ENCODE results near the gene ADRB2. TPM values are rescaled to one million over a fixed set of nuclear protein-coding genes. Genes with fewer than 3 reads are reported as not detected.
A peak's percentile ranks its signal among the peaks of the same experiment; 100 is the strongest.

Gene ADRB2
- 0.20 and 0.26 TPM in 2 replicates for total RNA-seq (2014; rRNA removed; shearing (Covaris generic); ENCODE audit: low replicate concordance)

DNA sequence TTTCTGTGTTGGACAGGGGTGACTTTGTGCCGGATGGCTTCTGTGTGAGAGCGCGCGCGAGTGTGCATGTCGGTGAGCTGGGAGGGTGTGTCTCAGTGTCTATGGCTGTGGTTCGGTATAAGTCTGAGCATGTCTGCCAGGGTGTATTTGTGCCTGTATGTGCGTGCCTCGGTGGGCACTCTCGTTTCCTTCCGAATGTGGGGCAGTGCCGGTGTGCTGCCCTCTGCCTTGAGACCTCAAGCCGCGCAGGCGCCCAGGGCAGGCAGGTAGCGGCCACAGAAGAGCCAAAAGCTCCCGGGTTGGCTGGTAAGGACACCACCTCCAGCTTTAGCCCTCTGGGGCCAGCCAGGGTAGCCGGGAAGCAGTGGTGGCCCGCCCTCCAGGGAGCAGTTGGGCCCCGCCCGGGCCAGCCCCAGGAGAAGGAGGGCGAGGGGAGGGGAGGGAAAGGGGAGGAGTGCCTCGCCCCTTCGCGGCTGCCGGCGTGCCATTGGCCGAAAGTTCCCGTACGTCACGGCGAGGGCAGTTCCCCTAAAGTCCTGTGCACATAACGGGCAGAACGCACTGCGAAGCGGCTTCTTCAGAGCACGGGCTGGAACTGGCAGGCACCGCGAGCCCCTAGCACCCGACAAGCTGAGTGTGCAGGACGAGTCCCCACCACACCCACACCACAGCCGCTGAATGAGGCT lies at the start of gene ADRB2:
TSS of gene ADRB2 (plus strand) at position 559 of the 686 bp plus-strand sequence. CDS start 221 bp downstream, outside the sequence.
- DNase-seq (ENCODE audit: low read depth): peak; percentile 96
- in situ Hi-C loops (cut with HindIII; ENCODE audit: low pct_unique_long_range_greater_than_20kb, low sequenced_read_pairs): no loop called here

- in situ Hi-C loops (cut with HindIII; ENCODE audit: low pct_unique_long_range_greater_than_20kb, low sequenced_read_pairs): no loop called here
- peak; percentile 7 for DNase-seq (ENCODE audit: low read depth)
Measured at GRCh38 chr5:148776780-148777179, 49.6 kb upstream of the ADRB2 start.

DNA sequence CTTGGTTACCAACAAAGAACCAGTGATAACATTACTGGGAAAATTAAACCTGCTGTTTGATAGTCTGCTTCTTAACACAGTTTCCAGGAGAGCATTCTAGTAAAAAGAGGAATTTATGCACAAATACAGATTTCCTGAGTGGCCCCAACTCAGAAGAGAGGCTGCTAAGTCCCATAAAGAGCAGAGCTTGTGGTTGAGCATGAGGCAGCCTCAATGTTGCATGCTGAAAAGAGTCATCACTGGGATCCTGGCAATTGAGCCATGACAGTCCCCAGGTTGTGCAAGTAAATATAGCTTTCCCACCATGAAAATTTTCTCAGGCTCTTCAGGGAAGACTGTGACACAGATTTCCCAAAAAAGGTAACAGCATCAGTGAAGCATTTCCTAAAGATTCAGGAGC lies 47.5 kb upstream of the ADRB2 start:
- in situ Hi-C loops (cut with HindIII; ENCODE audit: low pct_unique_long_range_greater_than_20kb, low sequenced_read_pairs): no loop called here
- DNase-seq (ENCODE audit: low read depth): no peak

- in situ Hi-C loops (cut with HindIII; ENCODE audit: low pct_unique_long_range_greater_than_20kb, low sequenced_read_pairs): no loop called here
- DNase-seq (ENCODE audit: low read depth): no peak
Measured at GRCh38 chr5:148780711-148781110, 45.7 kb upstream of the ADRB2 start.

GRCh38 chr5:148781766-148782165 lies 44.6 kb upstream of the ADRB2 start:
- in situ Hi-C loops (cut with HindIII; ENCODE audit: low pct_unique_long_range_greater_than_20kb, low sequenced_read_pairs): no loop called here
- no peak for DNase-seq (ENCODE audit: low read depth)

DNA sequence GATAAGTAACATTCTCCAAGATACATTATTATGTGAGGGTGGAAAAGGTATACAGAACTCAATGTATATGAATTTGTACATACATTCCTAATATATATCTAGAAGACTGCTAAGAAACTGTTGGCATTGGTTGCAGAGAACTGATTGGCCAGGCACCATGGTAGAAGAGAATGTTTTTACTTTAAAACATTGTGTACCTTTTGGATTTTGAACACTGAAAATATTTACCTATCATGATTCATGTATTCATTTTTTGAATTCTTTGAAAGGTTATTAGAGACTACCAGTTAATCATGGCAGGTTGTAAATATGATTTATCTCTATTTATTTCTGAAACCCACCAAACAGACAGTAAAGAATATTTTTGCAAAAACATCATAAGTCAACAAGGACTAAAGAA lies 41.2 kb upstream of the ADRB2 start:
- in situ Hi-C loops (cut with HindIII; ENCODE audit: low pct_unique_long_range_greater_than_20kb, low sequenced_read_pairs): no loop called here
- DNase-seq (ENCODE audit: low read depth): no peak

- in situ Hi-C loops (cut with HindIII; ENCODE audit: low pct_unique_long_range_greater_than_20kb, low sequenced_read_pairs): no loop called here
- no peak for DNase-seq (ENCODE audit: low read depth)
Measured at GRCh38 chr5:148786456-148786855, 40.0 kb upstream of the ADRB2 start.

- no peak for DNase-seq (ENCODE audit: low read depth)
- in situ Hi-C loops (cut with HindIII; ENCODE audit: low pct_unique_long_range_greater_than_20kb, low sequenced_read_pairs): no loop called here
Measured at GRCh38 chr5:148788636-148789035, 37.8 kb upstream of the ADRB2 start.

GRCh38 chr5:148790545-148791333 lies 35.7 kb upstream of the ADRB2 start:
- no peak for DNase-seq (ENCODE audit: low read depth)
- in situ Hi-C loops (cut with HindIII; ENCODE audit: low pct_unique_long_range_greater_than_20kb, low sequenced_read_pairs): no loop called here

DNA sequence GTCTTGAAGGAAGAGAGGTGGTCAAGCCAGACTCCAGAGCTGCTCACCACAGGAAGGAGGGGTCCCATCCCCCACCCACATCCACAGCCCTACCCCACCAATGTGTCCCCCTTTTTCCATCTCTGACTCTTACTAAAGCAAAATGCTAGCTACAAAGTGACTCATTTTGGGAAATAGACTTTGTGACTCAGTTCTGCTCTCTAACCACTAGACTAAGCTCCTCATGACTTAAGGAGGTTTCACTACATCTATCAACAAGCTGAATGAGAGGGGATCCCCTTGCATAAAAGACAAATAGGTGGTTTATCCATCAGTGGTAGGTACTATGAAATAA lies 35.1 kb upstream of the ADRB2 start:
- in situ Hi-C loops (cut with HindIII; ENCODE audit: low pct_unique_long_range_greater_than_20kb, low sequenced_read_pairs): no loop called here
- no peak for DNase-seq (ENCODE audit: low read depth)

DNA sequence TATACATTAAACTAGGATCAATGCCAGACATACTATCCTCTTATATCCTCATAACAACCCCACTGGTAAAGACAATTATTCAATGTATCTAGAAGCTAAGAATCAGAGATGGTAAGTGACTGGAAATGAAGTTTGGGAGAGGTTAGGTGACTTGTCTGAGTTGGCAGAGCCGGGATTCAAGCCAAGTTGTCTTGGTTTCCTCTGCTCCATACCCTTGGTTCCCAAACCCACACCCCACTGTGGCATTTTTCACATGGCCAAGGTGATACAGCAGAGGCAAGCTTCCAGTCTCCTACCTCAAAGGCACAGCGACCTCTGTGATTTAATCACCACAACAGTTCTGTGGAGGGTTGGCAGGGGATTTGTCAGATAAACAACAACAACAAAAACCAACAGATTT lies 34.7 kb upstream of the ADRB2 start:
- no peak for DNase-seq (ENCODE audit: low read depth)
- in situ Hi-C loops (cut with HindIII; ENCODE audit: low pct_unique_long_range_greater_than_20kb, low sequenced_read_pairs): no loop called here

DNA sequence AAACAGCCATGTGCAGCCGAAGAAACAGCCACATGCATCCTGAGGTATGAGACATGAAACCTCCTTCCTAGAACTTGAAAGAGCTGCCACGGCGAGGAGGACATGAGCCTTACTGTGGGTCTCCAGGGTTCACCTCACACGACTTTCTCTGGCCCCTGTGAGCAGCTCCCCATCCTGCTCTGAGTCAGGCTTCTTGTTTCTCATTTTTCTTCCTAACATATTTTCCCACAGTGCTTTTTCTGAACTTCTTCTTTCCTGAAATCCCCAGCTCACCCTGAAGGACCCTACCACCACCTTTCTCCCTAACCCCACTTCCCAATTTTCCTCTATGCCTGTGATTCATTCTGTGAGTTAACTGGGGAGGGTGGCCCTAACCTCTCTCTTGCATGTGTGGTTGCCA lies 33.7 kb upstream of the ADRB2 start:
- in situ Hi-C loops (cut with HindIII; ENCODE audit: low pct_unique_long_range_greater_than_20kb, low sequenced_read_pairs): no loop called here
- DNase-seq (ENCODE audit: low read depth): no peak

DNA sequence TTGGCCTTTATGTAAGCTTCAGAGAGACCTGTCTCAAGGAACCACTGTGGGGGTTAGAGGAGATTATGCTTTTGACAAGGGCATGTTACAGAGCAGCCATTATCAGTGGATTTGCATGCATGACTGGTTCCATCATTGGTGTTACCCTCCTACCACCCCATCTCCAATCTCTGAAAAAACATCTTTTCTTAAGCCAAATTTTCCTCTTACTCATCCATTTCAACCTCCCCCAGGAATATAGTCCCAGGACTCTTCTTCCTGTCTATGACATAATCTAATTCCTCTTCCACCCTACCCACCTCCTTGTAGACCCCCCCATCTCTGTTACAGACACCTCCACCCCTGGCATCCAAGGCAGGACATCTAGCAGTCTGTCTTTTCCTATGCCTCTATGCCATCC lies 33.1 kb upstream of the ADRB2 start:
- in situ Hi-C loops (cut with HindIII; ENCODE audit: low pct_unique_long_range_greater_than_20kb, low sequenced_read_pairs): no loop called here

GRCh38 chr5:148794275-148794674 lies 32.1 kb upstream of the ADRB2 start:
- in situ Hi-C loops (cut with HindIII; ENCODE audit: low pct_unique_long_range_greater_than_20kb, low sequenced_read_pairs): no loop called here
- no peak for DNase-seq (ENCODE audit: low read depth)

More for the DNA sequence above, 33.1 kb upstream of the ADRB2 start:
- no peak for DNase-seq (ENCODE audit: low read depth)

DNA sequence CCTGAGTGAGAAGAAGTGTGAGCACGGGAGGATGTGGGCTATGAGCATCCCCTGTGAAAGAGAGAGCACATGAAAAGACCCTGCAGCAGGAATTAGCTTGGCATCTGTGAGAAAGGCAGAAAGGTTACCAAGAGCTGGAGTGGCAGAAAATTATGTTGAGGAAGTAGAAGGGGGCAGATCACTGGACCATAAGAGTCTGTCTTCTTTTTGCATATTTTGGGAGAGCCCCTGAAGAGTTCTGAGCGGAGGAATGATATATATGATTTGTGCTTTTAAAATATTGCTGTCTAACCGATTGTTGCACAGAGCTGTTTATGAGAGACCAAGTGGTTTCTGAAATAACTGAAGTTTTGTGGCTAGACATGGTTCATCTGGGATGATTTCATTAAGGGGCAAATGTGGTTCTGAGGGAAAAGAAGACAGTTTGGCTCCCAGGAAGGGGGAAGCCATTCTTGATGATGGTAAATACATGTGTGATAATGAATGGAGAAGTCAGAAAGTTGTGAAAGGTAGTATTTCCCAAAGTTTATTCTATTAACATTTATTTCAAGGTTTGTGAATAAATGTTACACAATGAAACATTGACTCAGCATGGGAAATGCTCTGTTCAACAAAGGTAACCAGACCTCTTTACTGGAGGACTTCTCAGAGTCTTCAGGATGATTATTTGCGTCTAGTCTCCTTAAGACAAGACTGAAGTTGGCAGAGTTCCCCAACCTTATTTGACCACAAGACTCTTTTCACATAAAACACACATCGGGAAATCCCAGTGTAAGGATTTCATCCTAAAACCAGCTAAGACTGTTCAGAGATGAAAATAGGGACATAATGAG lies 31.5 kb upstream of the ADRB2 start:
- in situ Hi-C loops (cut with HindIII; ENCODE audit: low pct_unique_long_range_greater_than_20kb, low sequenced_read_pairs): no loop called here
- no peak for DNase-seq (ENCODE audit: low read depth)

DNA sequence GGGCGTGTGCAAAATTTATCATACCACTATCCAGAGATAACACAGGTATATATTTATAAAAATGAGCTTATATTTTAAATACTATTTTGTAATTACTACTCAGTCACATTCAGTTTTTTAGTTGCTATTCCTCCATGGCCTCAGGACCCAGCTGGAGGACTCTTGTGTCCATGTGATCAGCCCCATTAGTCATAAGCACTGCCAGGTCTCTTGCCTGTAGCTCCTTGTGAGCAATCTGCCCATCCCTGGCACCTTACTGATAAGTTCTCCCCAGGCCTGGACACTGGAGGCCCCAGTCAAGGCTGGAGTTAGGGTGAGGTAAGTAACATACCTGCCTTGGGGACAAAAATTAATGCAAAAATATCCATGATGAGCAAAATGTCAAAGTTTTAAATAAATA lies 29.5 kb upstream of the ADRB2 start:
- in situ Hi-C loops (cut with HindIII; ENCODE audit: low pct_unique_long_range_greater_than_20kb, low sequenced_read_pairs): no loop called here
- no peak for DNase-seq (ENCODE audit: low read depth)

DNA sequence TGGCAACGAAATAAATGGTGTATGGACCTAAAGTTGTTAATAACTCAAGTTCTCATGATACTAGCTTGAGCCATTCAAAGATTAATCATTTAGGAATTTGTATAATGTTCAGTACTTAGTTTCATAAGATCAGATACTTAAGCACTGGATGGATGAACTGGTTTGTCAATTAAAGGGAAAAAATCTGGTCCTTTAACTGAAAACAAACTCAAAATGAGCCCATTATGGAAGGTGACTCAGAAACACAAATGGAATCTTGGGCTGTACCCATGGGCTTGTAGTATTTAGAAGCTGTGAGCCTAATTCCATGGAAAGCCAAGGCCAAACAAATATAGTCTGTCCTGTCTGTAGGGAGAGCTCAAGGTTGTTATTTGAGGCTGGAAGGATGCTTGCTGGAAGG lies 27.6 kb upstream of the ADRB2 start:
- no peak for DNase-seq (ENCODE audit: low read depth)
- in situ Hi-C loops (cut with HindIII; ENCODE audit: low pct_unique_long_range_greater_than_20kb, low sequenced_read_pairs): no loop called here

GRCh38 chr5:148799737-148800527 lies 26.5 kb upstream of the ADRB2 start:
- no peak for DNase-seq (ENCODE audit: low read depth)
- in situ Hi-C loops (cut with HindIII; ENCODE audit: low pct_unique_long_range_greater_than_20kb, low sequenced_read_pairs): no loop called here
